Measurements from ENCODE around the gene FAM120B.

The FAM120B gene

DNA sequence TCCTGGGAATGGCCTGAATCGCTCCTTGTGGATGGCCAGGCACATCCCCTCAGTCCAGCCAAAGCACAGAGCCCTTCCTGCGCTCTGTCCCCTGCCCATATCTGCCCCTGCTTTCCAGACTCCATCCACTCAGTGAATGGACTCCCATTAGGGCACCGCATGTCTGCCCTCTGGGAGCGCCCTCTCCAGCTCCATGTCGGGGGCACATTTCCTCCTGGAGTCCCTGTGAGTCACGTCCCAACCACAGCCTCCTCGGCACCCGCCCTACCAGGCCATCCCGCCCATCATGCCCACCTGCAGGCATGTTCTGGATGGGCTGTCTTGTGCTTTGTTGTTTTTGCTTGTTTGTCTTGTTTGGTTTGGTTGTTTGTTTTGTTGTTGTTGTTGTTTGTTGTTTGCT is 149.8 kb downstream of the FAM120B start:
- DNase-seq (ENCODE audit: low read depth, low spot score), result no peak

All from activated naive CD8-positive, alpha-beta T cell treated with anti-CD3 and anti-CD28 coated beads, Interleukin-2, amount 50 U/mL, for 16 hours (primary cell).